Esophagus muscularis mucosa (tissue), 4 donors: ENCODE results near the gene REEP6.

ENCODE experiments used
- EP300 ChIP-seq: sonication (generic); formaldehyde crosslinking; IDR thresholded peaks from one replicate; pipeline ENCODE4 v1.6.1; 2017; ENCODE audit warnings: antibody characterized with exemption
- POLR2A ChIP-seq: fragments of 450-650 bp; IDR thresholded peaks from one replicate; pipeline ENCODE4 v1.6.1; 2017; ENCODE audit warnings: antibody characterized with exemption, moderate library complexity, mild to moderate bottlenecking, low read depth
- POLR2AphosphoS5 ChIP-seq, 2 donors: sonication (generic); formaldehyde crosslinking; IDR thresholded peaks; one replicate each; pipeline ENCODE4 v1.6.1; 2017; ENCODE audit warnings: antibody characterized with exemption in 2 of 2
- TF ChIP-seq, protein P1 (sequence below), 3 experiments: fragments of 200-600 bp in 2 of 3; fragments of 450-650 bp in 1 of 3; sonication (generic) in 2 of 3; IDR thresholded peaks; one replicate each; pipeline ENCODE4 v1.5.1; 2017 to 2019; ENCODE audit warnings: antibody characterized with exemption in 3 of 3, mild to moderate bottlenecking in 2 of 3, moderate library complexity in 1 of 3

DNA sequence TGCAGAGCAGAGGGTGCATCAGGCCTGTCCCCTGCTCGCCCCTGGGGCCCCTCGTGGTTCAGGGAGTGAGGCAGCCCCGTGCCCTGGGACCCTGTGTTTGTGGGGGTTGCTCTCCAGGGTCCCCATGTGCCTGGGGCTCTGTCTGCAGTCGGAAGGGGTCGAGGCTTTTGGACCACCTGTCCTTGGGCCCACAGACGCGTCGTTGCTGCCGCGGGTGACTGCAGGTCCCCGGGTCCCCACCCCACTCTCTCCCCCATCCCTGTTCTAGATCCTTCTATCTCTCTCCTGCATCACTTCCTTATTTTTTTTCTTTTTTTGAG lies 2.7 kb upstream of the REEP6 start:
- TF ChIP-seq, protein P1, sequence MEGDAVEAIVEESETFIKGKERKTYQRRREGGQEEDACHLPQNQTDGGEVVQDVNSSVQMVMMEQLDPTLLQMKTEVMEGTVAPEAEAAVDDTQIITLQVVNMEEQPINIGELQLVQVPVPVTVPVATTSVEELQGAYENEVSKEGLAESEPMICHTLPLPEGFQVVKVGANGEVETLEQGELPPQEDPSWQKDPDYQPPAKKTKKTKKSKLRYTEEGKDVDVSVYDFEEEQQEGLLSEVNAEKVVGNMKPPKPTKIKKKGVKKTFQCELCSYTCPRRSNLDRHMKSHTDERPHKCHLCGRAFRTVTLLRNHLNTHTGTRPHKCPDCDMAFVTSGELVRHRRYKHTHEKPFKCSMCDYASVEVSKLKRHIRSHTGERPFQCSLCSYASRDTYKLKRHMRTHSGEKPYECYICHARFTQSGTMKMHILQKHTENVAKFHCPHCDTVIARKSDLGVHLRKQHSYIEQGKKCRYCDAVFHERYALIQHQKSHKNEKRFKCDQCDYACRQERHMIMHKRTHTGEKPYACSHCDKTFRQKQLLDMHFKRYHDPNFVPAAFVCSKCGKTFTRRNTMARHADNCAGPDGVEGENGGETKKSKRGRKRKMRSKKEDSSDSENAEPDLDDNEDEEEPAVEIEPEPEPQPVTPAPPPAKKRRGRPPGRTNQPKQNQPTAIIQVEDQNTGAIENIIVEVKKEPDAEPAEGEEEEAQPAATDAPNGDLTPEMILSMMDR (IDR thresholded peaks at IDR 0.05) = no peak
- TF ChIP-seq POLR2A (no peak), POLR2AphosphoS5 (IDR thresholded peaks at IDR 0.05) (no peak), EP300 (no peak)
